ENCODE measurements around the gene MAP4.
"Not testable (repeated sequence)": the region's sequence is repeated elsewhere in the genome, so short reads cannot be mapped to it uniquely, and the experiment has no call there.

The MAP4 gene

GRCh38 chr3:48016301-48016973 lies at the start of gene MAP4:
MAP4 (minus strand) TSS chr3:48016416; CDS start chr3:47998860, 17,556 bp downstream.
- H3K9ac ChIP-seq (ENCODE audit: low read depth, low read length) = no peak within 1 kb of the TSS
- H3K4me3 ChIP-seq (ENCODE audit: low read depth, low read length) = no peak within 1 kb of the TSS
- no peaks in the 10 kb centered on the region for H3K36me3 ChIP-seq (ENCODE audit: control insufficient read depth, insufficient read depth, low read length)
- no peaks in the 10 kb centered on the region for H3K27me3 ChIP-seq (ENCODE audit: control insufficient read depth, insufficient read depth, low read length)
- H3K9me3 ChIP-seq (ENCODE audit: control insufficient read depth, insufficient read depth, low read length) = no peaks in the 10 kb centered on the region
- H3K4me1 ChIP-seq (ENCODE audit: control insufficient read depth, insufficient read depth, low read length) = peaks cover 16% of the 10 kb centered on the region

- H3K4me1 ChIP-seq (ENCODE audit: control insufficient read depth, insufficient read depth, low read length) = no peaks in the 10 kb centered on the region
- H3K36me3 ChIP-seq (ENCODE audit: control insufficient read depth, insufficient read depth, low read length) = peaks cover 4% of the 10 kb centered on the region
- H3K27me3 ChIP-seq (ENCODE audit: control insufficient read depth, insufficient read depth, low read length) = no peaks in the 10 kb centered on the region
- H3K9ac ChIP-seq (ENCODE audit: low read depth, low read length) = no peak overlapping the region
- H3K9me3 ChIP-seq (ENCODE audit: control insufficient read depth, insufficient read depth, low read length) = no peaks in the 10 kb centered on the region
- no peak overlapping the region for H3K4me3 ChIP-seq (ENCODE audit: low read depth, low read length)
Observed at GRCh38 chr3:48065035-48065434, 48.8 kb upstream of the MAP4 start.

GRCh38 chr3:48064292-48064829 lies 48.1 kb upstream of the MAP4 start:
- peaks cover 4% of the 10 kb centered on the region for H3K36me3 ChIP-seq (ENCODE audit: control insufficient read depth, insufficient read depth, low read length)
- H3K9me3 ChIP-seq (ENCODE audit: control insufficient read depth, insufficient read depth, low read length) = no peaks in the 10 kb centered on the region
- no peaks in the 10 kb centered on the region for H3K27me3 ChIP-seq (ENCODE audit: control insufficient read depth, insufficient read depth, low read length)
- no peak overlapping the region for H3K4me3 ChIP-seq (ENCODE audit: low read depth, low read length)
- H3K9ac ChIP-seq (ENCODE audit: low read depth, low read length) = no peak overlapping the region
- no peaks in the 10 kb centered on the region for H3K4me1 ChIP-seq (ENCODE audit: control insufficient read depth, insufficient read depth, low read length)

- not testable (repeated sequence) for H3K4me1 ChIP-seq (ENCODE audit: control insufficient read depth, insufficient read depth, low read length); H3K9me3 ChIP-seq (ENCODE audit: control insufficient read depth, insufficient read depth, low read length); H3K9ac ChIP-seq (ENCODE audit: low read depth, low read length); H3K27me3 ChIP-seq (ENCODE audit: control insufficient read depth, insufficient read depth, low read length); H3K36me3 ChIP-seq (ENCODE audit: control insufficient read depth, insufficient read depth, low read length); H3K4me3 ChIP-seq (ENCODE audit: low read depth, low read length)
Observed at GRCh38 chr3:48061586-48061985, 45.4 kb upstream of the MAP4 start.

- Histone ChIP-seq H3K9me3 (ENCODE audit: control insufficient read depth, insufficient read depth, low read length) (no peaks in the 10 kb centered on the region), H3K4me1 (ENCODE audit: control insufficient read depth, insufficient read depth, low read length) (no peaks in the 10 kb centered on the region), H3K9ac (ENCODE audit: low read depth, low read length) (no peak overlapping the region), H3K27me3 (ENCODE audit: control insufficient read depth, insufficient read depth, low read length) (no peaks in the 10 kb centered on the region), H3K4me3 (ENCODE audit: low read depth, low read length) (no peak overlapping the region), H3K36me3 (ENCODE audit: control insufficient read depth, insufficient read depth, low read length) (peaks cover 1% of the 10 kb centered on the region)
Observed at GRCh38 chr3:48058091-48058490, 41.9 kb upstream of the MAP4 start.

- Histone ChIP-seq H3K27me3 (ENCODE audit: control insufficient read depth, insufficient read depth, low read length) (no peaks in the 10 kb centered on the region), H3K4me1 (ENCODE audit: control insufficient read depth, insufficient read depth, low read length) (no peaks in the 10 kb centered on the region), H3K4me3 (ENCODE audit: low read depth, low read length) (no peak overlapping the region), H3K9me3 (ENCODE audit: control insufficient read depth, insufficient read depth, low read length) (no peaks in the 10 kb centered on the region), H3K36me3 (ENCODE audit: control insufficient read depth, insufficient read depth, low read length) (no peaks in the 10 kb centered on the region), H3K9ac (ENCODE audit: low read depth, low read length) (no peak overlapping the region)
Observed at GRCh38 chr3:48057521-48057920, 41.3 kb upstream of the MAP4 start.

GRCh38 chr3:48047841-48048464 lies 31.7 kb upstream of the MAP4 start:
- Histone ChIP-seq H3K9ac (ENCODE audit: low read depth, low read length) (no peak overlapping the region), H3K9me3 (ENCODE audit: control insufficient read depth, insufficient read depth, low read length) (no peaks in the 10 kb centered on the region), H3K27me3 (ENCODE audit: control insufficient read depth, insufficient read depth, low read length) (no peaks in the 10 kb centered on the region), H3K4me3 (ENCODE audit: low read depth, low read length) (no peak overlapping the region), H3K4me1 (ENCODE audit: control insufficient read depth, insufficient read depth, low read length) (no peaks in the 10 kb centered on the region), H3K36me3 (ENCODE audit: control insufficient read depth, insufficient read depth, low read length) (no peaks in the 10 kb centered on the region)

- Histone ChIP-seq H3K4me1 (ENCODE audit: control insufficient read depth, insufficient read depth, low read length) (peaks cover 5% of the 10 kb centered on the region), H3K27me3 (ENCODE audit: control insufficient read depth, insufficient read depth, low read length) (no peaks in the 10 kb centered on the region), H3K36me3 (ENCODE audit: control insufficient read depth, insufficient read depth, low read length) (no peaks in the 10 kb centered on the region), H3K9me3 (ENCODE audit: control insufficient read depth, insufficient read depth, low read length) (no peaks in the 10 kb centered on the region), H3K9ac (ENCODE audit: low read depth, low read length) (no peak overlapping the region), H3K4me3 (ENCODE audit: low read depth, low read length) (no peak overlapping the region)
Observed at GRCh38 chr3:48042071-48042760, 26.0 kb upstream of the MAP4 start.

- Histone ChIP-seq H3K4me3 (ENCODE audit: low read depth, low read length) (no peak overlapping the region), H3K9me3 (ENCODE audit: control insufficient read depth, insufficient read depth, low read length) (no peaks in the 10 kb centered on the region), H3K4me1 (ENCODE audit: control insufficient read depth, insufficient read depth, low read length) (peaks cover 5% of the 10 kb centered on the region), H3K9ac (ENCODE audit: low read depth, low read length) (no peak overlapping the region), H3K36me3 (ENCODE audit: control insufficient read depth, insufficient read depth, low read length) (no peaks in the 10 kb centered on the region), H3K27me3 (ENCODE audit: control insufficient read depth, insufficient read depth, low read length) (no peaks in the 10 kb centered on the region)
Observed at GRCh38 chr3:48039487-48040190, 23.4 kb upstream of the MAP4 start.

- H3K4me3 ChIP-seq (ENCODE audit: low read depth, low read length) = no peak overlapping the region
- no peaks in the 10 kb centered on the region for H3K36me3 ChIP-seq (ENCODE audit: control insufficient read depth, insufficient read depth, low read length)
- no peaks in the 10 kb centered on the region for H3K9me3 ChIP-seq (ENCODE audit: control insufficient read depth, insufficient read depth, low read length)
- peaks cover 5% of the 10 kb centered on the region for H3K4me1 ChIP-seq (ENCODE audit: control insufficient read depth, insufficient read depth, low read length)
- H3K27me3 ChIP-seq (ENCODE audit: control insufficient read depth, insufficient read depth, low read length) = no peaks in the 10 kb centered on the region
- no peak overlapping the region for H3K9ac ChIP-seq (ENCODE audit: low read depth, low read length)
Observed at GRCh38 chr3:48038971-48039481, 22.8 kb upstream of the MAP4 start.

- Histone ChIP-seq H3K4me1 (ENCODE audit: control insufficient read depth, insufficient read depth, low read length) (peaks cover 4% of the 10 kb centered on the region), H3K27me3 (ENCODE audit: control insufficient read depth, insufficient read depth, low read length) (no peaks in the 10 kb centered on the region), H3K9ac (ENCODE audit: low read depth, low read length) (no peak overlapping the region), H3K36me3 (ENCODE audit: control insufficient read depth, insufficient read depth, low read length) (no peaks in the 10 kb centered on the region), H3K9me3 (ENCODE audit: control insufficient read depth, insufficient read depth, low read length) (no peaks in the 10 kb centered on the region), H3K4me3 (ENCODE audit: low read depth, low read length) (no peak overlapping the region)
Observed at GRCh38 chr3:48034000-48034516, 17.8 kb upstream of the MAP4 start.

All from iPS-15b (cell line).